GM18502 (cell line): ENCODE measurements around the gene CARD8.
"Not testable (repeated sequence)": the region's sequence is repeated elsewhere in the genome, so short reads cannot be mapped to it uniquely, and the experiment has no call there.

Experiments used
- ATAC-seq: cut with Tn5 transposase; IDR thresholded peaks from one replicate; pipeline ENCODE4 v1.9.1; 2021; ENCODE audit warnings: mild to moderate bottlenecking; ENCODE audit not compliant: unreplicated experiment, poor library complexity

CARD8 gene

GRCh38 chr19:48265326-48265725 is 9.6 kb upstream of the CARD8 start:
- not testable (repeated sequence) for ATAC-seq

DNA sequence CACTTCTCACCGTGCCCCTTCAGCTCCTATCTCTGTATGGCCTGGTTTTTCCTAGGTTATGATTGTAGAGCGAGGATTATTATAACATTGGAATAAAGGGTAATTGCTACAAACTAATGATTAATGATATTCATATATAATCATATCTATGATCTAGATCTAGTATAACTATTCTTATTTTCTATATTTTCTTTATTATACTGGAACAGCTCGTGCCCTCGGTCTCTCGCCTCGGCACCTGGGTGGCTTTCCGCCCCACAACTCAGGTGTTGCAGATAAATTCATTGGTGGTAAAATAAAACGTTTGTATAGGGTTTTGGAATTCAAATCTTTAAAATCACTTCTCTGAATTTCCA is 4.6 kb upstream of the CARD8 start:
- ATAC-seq: not testable (repeated sequence)

DNA sequence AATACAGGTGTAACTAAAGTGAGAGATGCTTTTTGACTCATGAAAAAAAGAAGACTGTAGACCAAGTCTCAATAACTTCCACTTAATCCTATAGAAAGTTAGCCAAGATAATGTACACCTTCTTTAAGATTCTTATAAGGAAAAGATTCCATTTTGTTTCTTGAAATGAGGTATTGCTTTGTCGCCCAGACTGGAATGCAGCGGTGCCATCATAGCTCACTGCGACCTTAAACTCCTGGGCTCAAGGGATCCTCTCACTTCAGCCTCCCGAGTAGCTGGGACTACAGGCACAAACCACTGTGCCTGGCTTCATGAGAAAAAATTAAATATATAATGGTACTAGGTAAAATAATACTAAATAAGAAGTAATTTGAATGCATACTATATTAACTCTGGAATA is 3.3 kb upstream of the CARD8 start:
- ATAC-seq: not testable (repeated sequence)

- ATAC-seq: no peak
Measured at GRCh38 chr19:48258350-48258749, 2.6 kb upstream of the CARD8 start.

DNA sequence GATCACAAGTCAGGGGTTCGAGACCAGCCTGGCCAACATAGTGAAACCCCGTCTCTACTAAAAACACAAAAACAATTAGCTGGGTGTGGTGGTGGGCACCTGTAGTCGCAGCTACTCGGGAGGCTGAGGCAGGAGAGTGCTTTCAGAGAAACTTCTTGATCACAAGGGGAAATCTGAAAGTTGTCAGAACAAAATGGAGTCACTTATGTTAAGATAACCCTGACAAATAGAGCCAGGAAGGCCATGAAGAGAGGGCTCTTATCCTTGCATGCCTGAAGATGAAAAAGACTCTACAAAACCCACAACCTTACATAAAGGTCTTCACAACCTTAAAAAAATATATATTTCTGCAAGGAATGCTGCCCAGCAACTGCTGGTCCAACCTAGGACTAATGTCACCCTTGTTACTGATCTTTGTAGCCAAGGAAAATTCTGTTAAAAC is 1.2 kb downstream of the CARD8 start:
- ATAC-seq: no peak

DNA sequence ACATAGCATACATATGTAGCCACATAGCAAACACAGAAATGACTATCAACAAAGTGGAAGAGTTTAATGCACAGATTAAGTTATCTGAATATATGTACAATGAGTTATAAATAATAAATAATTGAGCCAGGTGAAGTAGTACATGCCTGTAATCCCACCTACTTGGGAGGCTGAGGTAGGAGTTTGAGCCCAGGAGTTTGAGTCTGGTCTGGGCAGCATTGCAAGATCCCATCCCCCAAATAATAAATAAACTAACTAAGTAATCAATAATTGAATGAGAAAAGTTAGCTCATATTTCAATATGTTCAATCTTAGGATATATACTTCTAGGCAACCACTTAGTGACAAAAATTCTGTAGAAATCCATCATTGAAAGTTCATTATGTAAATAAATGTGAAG is 1.7 kb downstream of the CARD8 start:
- no peak for ATAC-seq

GRCh38 chr19:48252609-48253008 is 3.1 kb downstream of the CARD8 start:
- ATAC-seq: no peak

DNA sequence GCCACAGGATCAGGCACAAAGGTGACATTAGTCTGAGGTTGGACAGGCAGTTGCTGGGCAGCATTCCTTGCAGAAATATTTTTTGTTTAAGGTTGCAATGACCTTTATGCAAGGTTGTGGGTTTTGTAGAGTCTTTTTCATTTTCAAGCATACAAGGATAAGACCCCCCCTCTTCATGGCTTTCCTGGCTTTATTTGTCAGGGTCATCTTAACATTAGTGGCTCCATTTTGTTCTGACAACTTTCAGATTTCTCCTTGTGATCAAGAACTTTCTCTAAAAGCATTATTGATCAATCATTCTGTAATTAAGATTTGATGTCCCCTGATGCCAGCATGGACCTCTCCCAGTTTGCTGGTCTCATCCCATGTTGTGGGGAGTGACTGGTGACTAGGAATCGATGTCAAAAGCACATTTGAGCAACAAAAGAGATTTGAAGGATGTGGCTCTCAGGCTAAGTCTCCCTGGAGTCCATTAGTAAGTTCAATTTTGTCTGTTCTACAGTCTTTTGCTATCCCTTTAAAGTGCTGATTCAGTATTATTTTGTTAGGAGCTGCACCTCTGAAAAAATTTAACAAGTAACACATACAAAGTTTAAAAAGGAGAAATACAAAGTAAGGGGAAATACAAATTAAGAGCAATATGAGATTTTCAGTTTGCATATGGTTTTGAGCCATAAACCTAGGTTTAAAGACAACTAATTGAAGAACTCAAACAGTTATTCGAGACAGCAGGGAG is 5.3 kb downstream of the CARD8 start:
- ATAC-seq: no peak

GRCh38 chr19:48249502-48250014 is 6.2 kb downstream of the CARD8 start:
- ATAC-seq: peak; percentile 67

DNA sequence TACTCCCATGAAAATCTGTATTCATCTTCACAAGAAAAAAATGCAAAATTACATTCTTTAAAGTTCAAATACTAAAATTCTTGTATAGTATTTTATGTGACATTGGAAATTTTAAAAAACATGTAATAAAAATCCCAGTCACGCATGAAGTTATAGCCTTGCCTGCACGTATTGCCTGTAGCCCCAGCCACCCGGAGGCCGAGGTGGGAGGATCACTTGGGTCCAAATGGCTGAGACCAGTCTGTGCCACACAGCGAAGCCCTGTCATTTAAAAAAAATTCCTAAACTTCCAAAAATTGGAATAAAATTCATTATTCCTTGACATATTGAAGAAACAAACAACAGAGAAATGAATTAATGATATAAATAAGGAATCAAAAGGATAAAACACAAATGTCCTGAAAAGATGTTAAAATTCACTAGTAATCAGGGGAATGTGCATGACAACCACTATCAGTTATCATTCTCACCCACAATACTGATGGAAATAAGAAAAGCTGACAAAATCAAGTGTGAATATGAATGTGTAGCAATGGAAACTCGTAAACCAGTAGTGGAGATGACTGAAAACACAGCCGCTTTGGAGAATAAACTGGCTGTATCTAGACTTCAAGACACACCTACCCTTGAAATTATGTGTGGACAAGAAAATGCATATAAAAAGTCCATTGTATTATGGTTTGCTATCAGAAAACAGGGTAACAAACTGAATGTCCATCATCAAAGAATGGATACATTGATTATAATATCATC is 7.5 kb downstream of the CARD8 start:
- ATAC-seq: no peak

DNA sequence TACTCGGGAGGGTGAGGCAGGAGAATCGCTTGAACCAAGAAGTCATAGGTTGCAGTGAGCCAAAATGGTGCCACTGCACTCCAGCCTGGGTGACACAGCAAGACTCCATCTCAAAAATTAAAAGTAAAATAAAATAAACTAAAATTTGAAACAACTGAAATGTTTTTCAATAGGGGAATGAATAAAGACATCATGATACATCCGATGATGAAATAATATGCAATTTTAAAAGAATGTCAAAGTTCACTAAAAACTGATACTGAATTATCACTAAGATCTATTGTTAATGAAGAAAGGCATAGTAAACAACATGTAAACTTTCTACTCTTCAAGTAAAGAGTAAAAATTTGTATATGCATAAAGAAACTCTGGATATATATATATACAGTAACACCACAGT is 8.5 kb downstream of the CARD8 start:
- ATAC-seq: no peak

GRCh38 chr19:48246101-48246500 is 9.6 kb downstream of the CARD8 start:
- ATAC-seq: no peak

GRCh38 chr19:48244281-48244680 is 11.4 kb downstream of the CARD8 start:
- no peak for ATAC-seq

GRCh38 chr19:48241771-48242170 is 13.9 kb downstream of the CARD8 start:
- ATAC-seq: not testable (repeated sequence)

DNA sequence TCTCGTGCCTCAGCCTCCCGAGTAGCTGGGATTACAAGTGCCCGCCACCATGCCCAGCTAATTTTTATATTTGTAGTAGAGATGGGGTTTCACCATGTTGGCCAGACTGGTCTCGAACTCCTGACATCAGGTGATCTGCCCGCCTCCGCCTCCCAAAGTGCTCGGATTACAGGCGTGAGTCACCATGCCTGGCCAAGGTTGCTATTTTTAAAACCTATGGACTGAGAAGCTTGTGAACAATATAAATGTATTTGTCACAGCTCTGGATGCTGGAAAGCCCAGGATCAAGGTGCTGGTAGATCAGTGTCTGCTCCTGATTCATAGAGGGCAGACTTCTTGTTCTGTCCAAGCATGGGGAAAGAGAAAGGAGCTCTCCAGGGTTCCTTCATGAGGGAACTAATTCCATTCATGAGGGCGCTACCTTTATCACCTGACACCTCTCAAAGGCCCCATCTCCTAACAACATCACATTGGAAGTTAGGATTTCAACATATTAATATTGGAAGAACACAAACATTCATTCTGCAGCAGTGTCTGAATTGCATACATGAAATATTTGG is 16.1 kb downstream of the CARD8 start:
- ATAC-seq: no peak

DNA sequence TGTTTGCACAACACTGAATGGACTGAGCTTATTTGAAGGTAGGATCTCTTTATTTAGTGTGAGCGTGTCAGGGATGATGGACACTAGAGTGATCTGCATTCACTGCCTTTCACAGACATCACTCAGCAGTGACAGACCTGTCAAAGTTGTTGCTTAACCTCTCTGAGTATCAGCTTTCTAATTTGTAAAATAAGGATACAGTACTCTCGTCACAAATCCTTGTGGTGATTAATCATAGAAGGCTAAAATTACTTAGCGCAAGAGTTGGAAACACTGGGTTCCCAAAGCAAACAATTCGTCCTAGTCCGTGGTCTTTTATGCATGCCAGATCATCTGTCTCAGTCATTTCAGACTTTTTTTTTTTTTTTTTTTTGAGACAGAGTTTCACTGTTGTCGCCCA is 16.6 kb downstream of the CARD8 start:
- ATAC-seq: no peak

DNA sequence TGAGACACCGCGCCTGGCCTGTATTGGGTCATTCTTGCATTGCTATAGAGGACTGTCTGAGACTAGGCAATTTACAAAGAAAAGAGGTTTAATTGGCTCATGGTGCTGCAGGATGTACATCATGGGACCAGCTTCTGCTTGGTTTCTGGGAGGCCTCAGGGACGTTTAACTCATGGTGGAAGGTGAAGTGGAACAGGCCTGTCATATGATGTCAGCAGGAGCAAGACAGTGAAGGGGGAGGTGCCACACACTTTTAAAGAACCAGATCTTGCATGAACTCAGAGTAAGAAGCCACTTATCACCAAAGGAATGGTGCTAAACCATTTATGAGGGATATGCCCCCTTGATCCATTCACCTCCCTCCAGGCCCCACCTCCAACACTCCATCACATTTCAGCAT is 18.7 kb downstream of the CARD8 start:
- ATAC-seq: no peak

DNA sequence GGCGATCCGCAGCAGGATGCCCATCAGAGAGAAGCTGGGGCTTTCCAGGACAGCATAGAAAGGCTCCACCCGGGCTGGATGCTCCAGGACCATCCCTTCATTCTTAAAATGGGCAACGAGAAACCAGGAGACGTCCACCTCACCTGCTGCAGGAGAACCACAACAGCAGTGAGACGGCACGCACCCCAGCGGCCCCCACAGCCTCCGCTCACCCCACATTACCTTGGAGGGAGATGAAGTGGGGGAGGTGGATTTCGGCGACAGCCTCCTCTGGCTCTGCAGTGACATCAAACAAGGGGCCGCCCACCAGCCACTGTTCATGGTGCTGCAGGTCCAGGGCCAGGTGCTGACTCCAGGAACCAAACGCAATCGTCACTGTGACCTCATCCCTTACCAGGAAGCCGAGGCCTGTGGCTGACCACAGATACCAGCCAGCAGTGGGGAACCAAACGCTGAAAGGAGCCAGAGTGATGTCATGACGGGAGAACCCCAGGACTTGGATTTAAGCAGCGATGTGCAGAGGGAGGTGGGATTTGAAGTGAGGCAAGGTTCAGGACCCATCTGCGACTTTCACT is 25.1 kb downstream of the CARD8 start:
- no peak for ATAC-seq

DNA sequence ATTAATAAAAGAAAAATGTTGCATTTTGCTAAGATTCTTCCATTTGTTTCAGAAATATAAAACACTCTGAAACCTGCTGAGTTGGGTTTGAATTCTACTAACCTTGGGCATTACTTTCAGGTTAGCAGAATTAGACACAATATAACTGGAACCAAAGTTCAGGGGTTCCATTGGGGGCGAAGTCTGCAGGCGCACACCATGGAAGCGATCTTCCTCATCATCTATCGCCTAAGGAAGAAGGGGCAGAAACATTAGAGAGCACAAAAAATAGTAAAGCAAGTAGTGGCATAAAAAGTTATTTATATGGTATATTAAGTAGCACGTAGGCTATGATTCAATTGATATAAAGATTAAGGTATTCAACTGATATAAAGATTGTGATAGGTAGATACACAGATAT is 34.1 kb downstream of the CARD8 start:
- ATAC-seq: no peak

- not testable (repeated sequence) for ATAC-seq
Measured at GRCh38 chr19:48220784-48221183, 34.9 kb downstream of the CARD8 start.

GRCh38 chr19:48218997-48219396 is 36.7 kb downstream of the CARD8 start:
- no peak for ATAC-seq
